Heart left ventricle (tissue), 16 donors: ENCODE results near the gene LHFPL3. TPM values are rescaled to one million over a fixed set of nuclear protein-coding genes. Genes with fewer than 3 reads are reported as not detected.

Experiments
- ATAC-seq, 4 donors: fragments of 200-7000 bp; cut with Tn5 transposase; one replicate each; pipeline ENCODE4 v1.9.1; 2020 to 2022; ENCODE audit warnings: moderate library complexity in 4 of 4, mild to moderate bottlenecking in 3 of 4, moderate number of reproducible peaks in 1 of 4
- DNase-seq, 5 donors: peaks; one replicate each; pipeline ENCODE4 v3.0.0-alpha.2; 2020
- H3K27ac ChIP-seq, 12 donors: fragments of 200-600 bp; sonication (generic) in 4 of 12; one replicate each; pipeline versions ENCODE4 v1.5.0 to v1.8.0; 2016 to 2022; ENCODE audit warnings: mild to moderate bottlenecking in 2 of 12
- H3K27me3 ChIP-seq, 9 donors: fragments of 200-600 bp; sonication (generic) in 2 of 9; one replicate each; pipeline versions ENCODE4 v1.5.1 to v1.8.0; 2016 to 2022; ENCODE audit warnings: mild to moderate bottlenecking in 3 of 9
- H3K36me3 ChIP-seq, 9 donors: fragments of 200-600 bp; sonication (generic) in 2 of 9; one replicate each; pipeline versions ENCODE4 v1.5.0 to v1.8.0; 2018 to 2022; ENCODE audit warnings: mild to moderate bottlenecking in 2 of 9
- H3K4me1 ChIP-seq, 12 donors: fragments of 200-600 bp; sonication (generic) in 4 of 12; one replicate each; pipeline versions ENCODE4 v1.5.0 to v1.8.0; 2016 to 2022; ENCODE audit warnings: mild to moderate bottlenecking in 3 of 12
- H3K4me3 ChIP-seq, 12 donors: fragments of 200-600 bp; sonication (generic) in 4 of 12; one replicate each; pipeline versions ENCODE4 v1.5.0 to v1.8.0; 2017 to 2022; ENCODE audit warnings: mild to moderate bottlenecking in 9 of 12, moderate library complexity in 4 of 12
- H3K9me3 ChIP-seq, 12 donors: fragments of 200-600 bp; sonication (generic) in 4 of 12; one replicate each; pipeline versions ENCODE4 v1.5.0 to v1.8.0; 2016 to 2022; ENCODE audit warnings: mild to moderate bottlenecking in 1 of 12
- POLR2A ChIP-seq, 2 donors: fragments of 450-650 bp; IDR thresholded peaks; one replicate each; pipeline ENCODE4 v1.6.1; 2017; ENCODE audit warnings: antibody characterized with exemption in 2 of 2, mild to moderate bottlenecking in 2 of 2, moderate library complexity in 2 of 2
- WGBS, 4 donors: extraction: QIAGEN DNeasy Blood & Tissue Kit in 2 of 4; methylation state at CpG; one replicate each; pipeline versions ENCODE4 v1.1.5 to v1.1.7; 2013 to 2018; 5-methylcytosine and 5-hydroxymethylcytosine counted together
- intact Hi-C, 10 donors: fragments of 100-400 bp; cut with DNase I; formaldehyde crosslinking; loops; one replicate each; pipeline versions ENCODE4 v1.11.1 to v1.14.2; 2022
- polyA plus RNA-seq, 2 donors: library from polyadenylated mRNA; stranded (reverse); fragments of 200-250 nt; gene quantifications; one replicate each; pipeline ENCODE4 v1.2.3, GENCODE V29; 2013
- total RNA-seq, 9 donors: library from RNA; depleted of rRNA in 2 of 9; stranded (reverse); fragments of >200 nt in 2 of 9; fragmentation: NEBNext Ultra II Directional in 3 of 9; extraction: Animal tissue kit (Norgen Biotek cat#: 25700) in 3 of 9; gene quantifications; one replicate each; pipeline versions ENCODE4 v1.1.0 to v1.2.4, GENCODE V29; 2016 to 2023
- TF ChIP-seq, protein P1 (sequence below), 12 donors: fragments of 200-600 bp; sonication (generic) in 4 of 12; IDR thresholded peaks; one replicate each; pipeline versions ENCODE4 v1.5.0 to v1.8.0; 2018 to 2022; ENCODE audit warnings: antibody characterized with exemption in 12 of 12, mild to moderate bottlenecking in 5 of 12
- donor health status: ischemic (EF 13 %, LVEDD 7.1; RV severe dilation, severe dysfunction).
- donor health status: healthy with polysubstance abuse.
- donor health status: DM: no; HTN: yes; CAD: no.
- donor health status: DM: no; HTN: no; CAD: no.
- donor health status: ischemic (EF 25% LVEDD 6.9; RV normal size, moderate dysfunction).
- donor health status: ischemic (EF 25% LVEDD 5.7; RV mildly dilated, moderate dysfunction).
- donor health status: healthy.
- donor health status: DM: yes; HTN: yes; CAD: no.
- donor health status: ischemic (EF 35%, LVEDD 5.7; RV mildly dilated, moderate dysfunction).
- donor health status: nonischemic (EF 11% LVEDD 7.7; RV severe dilation, severe dysfunction).
- donor health status: DM: yes; HTN: yes; CAD: no.
- donor health status: PGD.
- donor health status: ischemic (EF 29% LVEDD 5.4; RV normal size, mild dysfunction).
- donor health status: nonischemic (EF 23%, LVEDD 6.1; RV moderate dilation, normal function).

The LHFPL3 gene
- total and polyA plus RNA-seq, 11 donors, result not detected

DNA sequence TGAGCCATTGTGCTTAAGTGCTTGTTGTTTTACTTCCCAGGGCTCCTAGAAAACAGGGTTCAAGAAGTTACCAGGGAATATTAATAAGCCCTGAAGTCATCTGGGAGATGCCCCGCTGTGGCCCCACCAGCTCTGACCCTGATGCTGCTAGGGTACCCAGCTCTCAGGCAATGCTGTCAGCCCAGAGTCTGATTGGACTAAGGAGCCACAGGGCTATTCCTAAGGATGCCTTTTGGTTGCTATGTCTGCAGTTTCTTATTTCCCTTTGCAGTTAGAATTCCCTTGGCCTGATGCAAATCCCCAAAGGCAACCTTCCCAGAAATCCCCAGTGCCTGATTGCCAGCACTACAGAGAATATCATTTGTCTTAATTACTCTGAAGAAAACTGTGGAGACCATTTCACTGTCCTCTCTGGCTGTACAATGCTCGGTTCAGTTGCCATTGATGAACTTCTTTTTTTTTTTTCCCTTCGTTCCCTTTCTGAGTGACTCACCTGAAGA is 448.9 kb downstream of the LHFPL3 start:
- H3K4me3 ChIP-seq, result no peak overlapping the region
- H3K4me1 ChIP-seq, result no peaks in the 10 kb centered on the region
- 58 to 74% (median 67%) methylated on average over 3 of the region's 3 CpGs for WGBS, 4 donors
- ATAC-seq (no peak), DNase-seq (no peak)
- H3K27ac ChIP-seq, result no peak overlapping the region
- no peaks in the 10 kb centered on the region for H3K9me3 ChIP-seq
- peaks cover 0 to 3% (median 0%) of the 10 kb centered on the region in 9 donors for H3K27me3 ChIP-seq
- TF ChIP-seq, protein P1, sequence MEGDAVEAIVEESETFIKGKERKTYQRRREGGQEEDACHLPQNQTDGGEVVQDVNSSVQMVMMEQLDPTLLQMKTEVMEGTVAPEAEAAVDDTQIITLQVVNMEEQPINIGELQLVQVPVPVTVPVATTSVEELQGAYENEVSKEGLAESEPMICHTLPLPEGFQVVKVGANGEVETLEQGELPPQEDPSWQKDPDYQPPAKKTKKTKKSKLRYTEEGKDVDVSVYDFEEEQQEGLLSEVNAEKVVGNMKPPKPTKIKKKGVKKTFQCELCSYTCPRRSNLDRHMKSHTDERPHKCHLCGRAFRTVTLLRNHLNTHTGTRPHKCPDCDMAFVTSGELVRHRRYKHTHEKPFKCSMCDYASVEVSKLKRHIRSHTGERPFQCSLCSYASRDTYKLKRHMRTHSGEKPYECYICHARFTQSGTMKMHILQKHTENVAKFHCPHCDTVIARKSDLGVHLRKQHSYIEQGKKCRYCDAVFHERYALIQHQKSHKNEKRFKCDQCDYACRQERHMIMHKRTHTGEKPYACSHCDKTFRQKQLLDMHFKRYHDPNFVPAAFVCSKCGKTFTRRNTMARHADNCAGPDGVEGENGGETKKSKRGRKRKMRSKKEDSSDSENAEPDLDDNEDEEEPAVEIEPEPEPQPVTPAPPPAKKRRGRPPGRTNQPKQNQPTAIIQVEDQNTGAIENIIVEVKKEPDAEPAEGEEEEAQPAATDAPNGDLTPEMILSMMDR (IDR thresholded peaks at IDR 0.05), result no peak
- TF ChIP-seq POLR2A (IDR thresholded peaks at IDR 0.05), result no peak
- H3K36me3 ChIP-seq, result no peaks in the 10 kb centered on the region
- intact Hi-C loops, result no loop called here

- Histone ChIP-seq H3K4me3 (no peak overlapping the region), H3K36me3 (no peaks in the 10 kb centered on the region), H3K27ac (no peak overlapping the region), H3K9me3 (no peaks in the 10 kb centered on the region), H3K4me1 (no peaks in the 10 kb centered on the region), H3K27me3 (peaks cover 0 to 3% (median 0%) of the 10 kb centered on the region in 9 donors)
- 56 to 87% (median 78%) methylated on average over 2 of the region's 2 CpGs for WGBS, 4 donors
- intact Hi-C loops, result no loop called here
- TF ChIP-seq POLR2A (IDR thresholded peaks at IDR 0.05), result no peak
- TF ChIP-seq, protein P1 (IDR thresholded peaks at IDR 0.05), result no peak
- ATAC-seq, result no peak
- no peak for DNase-seq
Observed at GRCh38 chr7:104779888-104780287, 451.5 kb downstream of the LHFPL3 start.

GRCh38 chr7:104784686-104785085 is 456.3 kb downstream of the LHFPL3 start:
- Histone ChIP-seq H3K36me3 (no peaks in the 10 kb centered on the region), H3K4me3 (no peak overlapping the region), H3K27ac (no peak overlapping the region), H3K27me3 (peaks cover 0 to 3% (median 0%) of the 10 kb centered on the region in 9 donors), H3K9me3 (no peaks in the 10 kb centered on the region), H3K4me1 (no peaks in the 10 kb centered on the region)
- DNase-seq (no peak), ATAC-seq (no peak)
- TF ChIP-seq POLR2A (IDR thresholded peaks at IDR 0.05), result no peak
- TF ChIP-seq, protein P1 (IDR thresholded peaks at IDR 0.05), result no peak
- intact Hi-C loops, result no loop called here

DNA sequence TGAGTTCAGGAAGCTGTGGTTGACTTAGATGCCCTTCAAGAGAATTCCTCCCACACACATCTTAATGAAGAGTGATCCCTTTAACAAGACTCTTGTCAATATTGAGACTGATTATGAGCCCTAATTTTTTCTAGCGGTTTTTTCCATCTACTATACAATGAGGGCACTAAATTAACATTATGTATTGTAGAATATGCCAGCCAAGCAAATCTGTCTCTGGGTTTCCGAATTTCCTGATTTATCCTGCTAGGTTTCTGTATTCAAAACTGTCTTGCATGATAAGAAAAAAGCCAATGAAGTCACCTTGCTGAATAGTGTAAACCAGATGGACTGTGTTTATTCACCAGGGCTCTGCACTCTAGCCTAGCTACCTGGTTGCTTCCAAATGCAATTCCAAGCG is 461.4 kb downstream of the LHFPL3 start:
- ATAC-seq (no peak), DNase-seq (no peak)
- H3K27ac ChIP-seq, result no peak overlapping the region
- H3K4me1 ChIP-seq, result no peaks in the 10 kb centered on the region
- intact Hi-C loops, result no loop called here
- WGBS, 4 donors, result 64 to 79% (median 69%) methylated on average over 3 of the region's 3 CpGs
- H3K27me3 ChIP-seq, result peaks cover 0 to 10% (median 0%) of the 10 kb centered on the region in 9 donors
- TF ChIP-seq, protein P1 (IDR thresholded peaks at IDR 0.05), result no peak
- TF ChIP-seq POLR2A (IDR thresholded peaks at IDR 0.05), result no peak
- H3K4me3 ChIP-seq, result no peak overlapping the region
- H3K36me3 ChIP-seq, result no peaks in the 10 kb centered on the region
- H3K9me3 ChIP-seq, result no peaks in the 10 kb centered on the region
